Rectal smooth muscle tissue (tissue), 1 donor: ENCODE results near the gene LPA.

Experiments
- H3K27ac ChIP-seq: one replicate; pipeline ENCODE4 v1.7.0; 2013; ENCODE audit warnings: low read depth, low read length, inconsistent platforms
- H3K27me3 ChIP-seq: one replicate; pipeline ENCODE4 v1.7.0; 2013; ENCODE audit warnings: low read length; ENCODE audit not compliant: control insufficient read depth, insufficient read depth
- H3K36me3 ChIP-seq: one replicate; pipeline ENCODE4 v1.7.0; 2013; ENCODE audit warnings: low read length; ENCODE audit not compliant: control insufficient read depth, insufficient read depth
- H3K4me1 ChIP-seq: one replicate; pipeline ENCODE4 v1.7.0; 2013; ENCODE audit warnings: low read length; ENCODE audit not compliant: control insufficient read depth, insufficient read depth
- H3K4me3 ChIP-seq: one replicate; pipeline ENCODE4 v1.7.0; 2013; ENCODE audit warnings: low read length
- H3K9ac ChIP-seq: one replicate; pipeline ENCODE4 v1.7.0; 2013; ENCODE audit warnings: low read length

Gene LPA

GRCh38 chr6:160494576-160494975 lies 169.5 kb downstream of the LPA start:
- Histone ChIP-seq H3K9ac (no peak overlapping the region), H3K36me3 (no peaks in the 10 kb centered on the region), H3K27ac (no peak overlapping the region)

GRCh38 chr6:160489091-160489490 lies 175.0 kb downstream of the LPA start:
- Histone ChIP-seq H3K9ac (no peak overlapping the region), H3K4me3 (no peak overlapping the region), H3K36me3 (no peaks in the 10 kb centered on the region), H3K27me3 (no peaks in the 10 kb centered on the region), H3K4me1 (no peaks in the 10 kb centered on the region), H3K27ac (no peak overlapping the region)

More at GRCh38 chr6:160494576-160494975, 169.5 kb downstream of the LPA start:
- no peaks in the 10 kb centered on the region for H3K4me1 ChIP-seq
- H3K27me3 ChIP-seq: no peaks in the 10 kb centered on the region
- no peak overlapping the region for H3K4me3 ChIP-seq

GRCh38 chr6:160487116-160487515 lies 177.0 kb downstream of the LPA start:
- H3K9ac ChIP-seq: no peak overlapping the region
- no peaks in the 10 kb centered on the region for H3K36me3 ChIP-seq
- no peak overlapping the region for H3K27ac ChIP-seq
- H3K4me1 ChIP-seq: no peaks in the 10 kb centered on the region
- no peaks in the 10 kb centered on the region for H3K27me3 ChIP-seq
- no peak overlapping the region for H3K4me3 ChIP-seq
